Right atrium auricular region (tissue), 2 donors: ENCODE data around the gene C11orf42. TPM values are rescaled to one million over a fixed set of nuclear protein-coding genes. Genes with fewer than 3 reads are reported as not detected.

Experiments
- DNase-seq: peaks from one replicate; pipeline ENCODE4 v3.0.0-alpha.2; 2019; ENCODE audit warnings: low spot score
- H3K27ac ChIP-seq, 2 donors: fragments of 200-600 bp; sonication (generic); 1 replicate in 1 of 2; 2 replicates in 1 of 2; pipeline ENCODE4 v1.5.1; 2016 to 2019
- H3K27me3 ChIP-seq, 2 donors: fragments of 200-600 bp; sonication (generic); one replicate each; pipeline versions ENCODE4 v1.5.1 to v1.6.0; 2017 to 2019
- H3K36me3 ChIP-seq: fragments of 200-600 bp; sonication (generic); one replicate; pipeline ENCODE4 v1.5.1; 2016
- H3K4me1 ChIP-seq, 2 donors: fragments of 200-600 bp; sonication (generic); one replicate each; pipeline versions ENCODE4 v1.5.1 to v1.6.0; 2017 to 2019
- H3K4me3 ChIP-seq, 2 donors: fragments of 200-600 bp; sonication (generic); 1 replicate in 1 of 2; 2 replicates in 1 of 2; pipeline ENCODE4 v1.5.1; 2017 to 2019; ENCODE audit warnings: mild to moderate bottlenecking in 1 of 2, moderate library complexity in 1 of 2
- H3K9me3 ChIP-seq, 2 donors: fragments of 200-600 bp; sonication (generic); one replicate each; pipeline ENCODE4 v1.5.1; 2019
- total RNA-seq, 2 donors: library from RNA; depleted of rRNA; stranded (reverse); fragments of >200 nt; gene quantifications; one replicate each; pipeline ENCODE4 v1.1.0, GENCODE V29; 2016
- TF ChIP-seq, protein P1 (sequence below), 2 donors: fragments of 200-600 bp; sonication (generic); IDR thresholded peaks; one replicate each; pipeline ENCODE4 v1.5.1; 2019; ENCODE audit warnings: antibody characterized with exemption in 2 of 2

The C11orf42 gene
- total RNA-seq, 2 donors from 2014 or later: not detected

DNA sequence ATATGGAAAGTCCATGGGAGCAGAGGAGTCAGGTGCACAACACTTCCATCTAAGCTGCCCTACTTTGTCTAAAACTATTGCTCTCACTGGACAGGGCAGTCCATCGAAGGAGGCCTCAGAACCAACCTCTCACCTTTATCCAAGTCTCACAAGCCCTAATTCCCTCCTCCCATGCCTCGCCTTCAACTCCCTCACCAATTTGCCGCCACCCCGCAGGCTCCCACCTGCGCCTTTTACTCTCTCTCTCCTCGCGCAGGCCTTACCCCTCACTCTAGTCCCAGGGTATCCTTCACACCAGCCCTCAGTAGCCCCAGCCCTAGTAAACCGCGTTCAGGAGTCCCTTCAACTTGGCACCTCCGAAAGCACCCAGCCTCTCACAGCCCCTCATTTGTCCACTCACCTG, 28.6 kb downstream of the C11orf42 start:
- H3K36me3 ChIP-seq: no peaks in the 10 kb centered on the region
- H3K27me3 ChIP-seq: no peaks in the 10 kb centered on the region
- peak overlapping the region; percentile 74 to 78 for H3K4me3 ChIP-seq
- peak overlapping the region; percentile 82 to 84 for H3K27ac ChIP-seq
- H3K4me1 ChIP-seq: peaks cover 0 to 18% of the 10 kb centered on the region in 2 donors
- TF ChIP-seq, protein P1, sequence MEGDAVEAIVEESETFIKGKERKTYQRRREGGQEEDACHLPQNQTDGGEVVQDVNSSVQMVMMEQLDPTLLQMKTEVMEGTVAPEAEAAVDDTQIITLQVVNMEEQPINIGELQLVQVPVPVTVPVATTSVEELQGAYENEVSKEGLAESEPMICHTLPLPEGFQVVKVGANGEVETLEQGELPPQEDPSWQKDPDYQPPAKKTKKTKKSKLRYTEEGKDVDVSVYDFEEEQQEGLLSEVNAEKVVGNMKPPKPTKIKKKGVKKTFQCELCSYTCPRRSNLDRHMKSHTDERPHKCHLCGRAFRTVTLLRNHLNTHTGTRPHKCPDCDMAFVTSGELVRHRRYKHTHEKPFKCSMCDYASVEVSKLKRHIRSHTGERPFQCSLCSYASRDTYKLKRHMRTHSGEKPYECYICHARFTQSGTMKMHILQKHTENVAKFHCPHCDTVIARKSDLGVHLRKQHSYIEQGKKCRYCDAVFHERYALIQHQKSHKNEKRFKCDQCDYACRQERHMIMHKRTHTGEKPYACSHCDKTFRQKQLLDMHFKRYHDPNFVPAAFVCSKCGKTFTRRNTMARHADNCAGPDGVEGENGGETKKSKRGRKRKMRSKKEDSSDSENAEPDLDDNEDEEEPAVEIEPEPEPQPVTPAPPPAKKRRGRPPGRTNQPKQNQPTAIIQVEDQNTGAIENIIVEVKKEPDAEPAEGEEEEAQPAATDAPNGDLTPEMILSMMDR (IDR thresholded peaks at IDR 0.05): no peak
- H3K9me3 ChIP-seq: no peaks in the 10 kb centered on the region
- DNase-seq: no peak

DNA sequence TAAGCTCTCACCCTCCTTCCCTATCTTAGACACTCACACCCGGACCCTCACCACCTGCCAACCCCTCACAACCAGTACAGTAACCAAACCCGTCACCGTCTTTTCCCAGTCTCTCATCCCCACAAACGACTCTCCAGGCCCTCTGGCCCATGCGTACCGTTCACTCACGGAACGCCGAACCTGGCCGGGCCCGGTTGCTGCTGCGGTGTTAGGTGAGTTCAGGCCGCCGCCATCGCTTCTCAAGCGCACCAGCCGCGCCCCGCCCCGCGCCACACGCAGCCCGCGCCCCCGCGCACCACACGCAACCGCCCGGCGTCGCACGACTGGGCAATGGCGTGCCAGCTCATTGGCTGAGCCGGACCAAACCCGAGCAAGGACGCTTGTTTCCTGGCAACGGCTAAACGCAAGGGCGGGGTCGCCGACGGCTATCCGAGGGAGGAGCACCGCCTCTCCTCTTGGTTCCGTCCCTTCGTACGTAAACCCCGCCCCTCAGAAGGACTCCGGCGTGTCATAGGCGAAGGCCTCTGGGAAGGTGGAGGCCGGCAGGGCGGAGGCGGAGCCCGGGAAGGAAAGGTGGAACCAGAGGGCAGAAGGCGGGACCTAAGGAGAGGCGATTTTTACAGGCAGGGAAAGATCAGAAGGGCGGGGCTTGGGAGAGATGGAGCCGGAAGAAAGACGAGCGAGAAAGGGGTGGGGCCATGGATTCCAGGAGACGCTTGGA, 29.2 kb downstream of the C11orf42 start, which contains the start of gene FHIP1B:
Gene FHIP1B, minus strand, starts transcription at position 250 of the 721 bp plus-strand sequence. CDS start 10,120 bp downstream, outside the sequence.
- H3K27ac ChIP-seq: peak within 1 kb of the TSS; percentile 84
- no peaks in the 10 kb centered on the region for H3K9me3 ChIP-seq
- H3K4me3 ChIP-seq: peak within 1 kb of the TSS; percentile 74 to 78
- peaks cover 0 to 18% of the 10 kb centered on the region in 2 donors for H3K4me1 ChIP-seq
- no peaks in the 10 kb centered on the region for H3K36me3 ChIP-seq
- TF ChIP-seq, protein P1 (IDR thresholded peaks at IDR 0.05): no peak
- H3K27me3 ChIP-seq: no peaks in the 10 kb centered on the region
- DNase-seq: peak; percentile 99

DNA sequence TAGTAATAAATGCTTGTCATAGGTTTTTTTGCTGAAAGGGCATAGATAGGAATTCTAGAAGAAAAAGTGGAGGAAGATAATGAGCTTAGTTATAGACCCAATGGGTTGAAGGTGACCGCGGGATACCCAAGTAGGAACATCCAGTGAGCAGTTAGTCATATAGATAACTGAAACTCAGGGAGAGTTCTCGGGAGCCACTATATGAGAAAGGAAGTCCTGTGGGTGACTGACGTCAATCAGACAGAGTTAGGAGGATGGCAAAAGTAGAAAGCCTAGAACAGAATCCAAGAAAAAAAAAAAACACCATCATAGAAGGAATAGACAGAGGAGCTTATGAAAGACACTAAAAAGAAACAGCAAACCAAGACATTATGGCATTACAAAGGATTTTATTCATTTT, 31.9 kb downstream of the C11orf42 start:
- no peak for DNase-seq
- Histone ChIP-seq H3K36me3 (no peaks in the 10 kb centered on the region), H3K9me3 (no peaks in the 10 kb centered on the region), H3K4me3 (no peak overlapping the region), H3K4me1 (peaks cover 0 to 14% of the 10 kb centered on the region in 2 donors), H3K27me3 (no peaks in the 10 kb centered on the region), H3K27ac (no peak overlapping the region)
- TF ChIP-seq, protein P1 (IDR thresholded peaks at IDR 0.05): no peak

DNA sequence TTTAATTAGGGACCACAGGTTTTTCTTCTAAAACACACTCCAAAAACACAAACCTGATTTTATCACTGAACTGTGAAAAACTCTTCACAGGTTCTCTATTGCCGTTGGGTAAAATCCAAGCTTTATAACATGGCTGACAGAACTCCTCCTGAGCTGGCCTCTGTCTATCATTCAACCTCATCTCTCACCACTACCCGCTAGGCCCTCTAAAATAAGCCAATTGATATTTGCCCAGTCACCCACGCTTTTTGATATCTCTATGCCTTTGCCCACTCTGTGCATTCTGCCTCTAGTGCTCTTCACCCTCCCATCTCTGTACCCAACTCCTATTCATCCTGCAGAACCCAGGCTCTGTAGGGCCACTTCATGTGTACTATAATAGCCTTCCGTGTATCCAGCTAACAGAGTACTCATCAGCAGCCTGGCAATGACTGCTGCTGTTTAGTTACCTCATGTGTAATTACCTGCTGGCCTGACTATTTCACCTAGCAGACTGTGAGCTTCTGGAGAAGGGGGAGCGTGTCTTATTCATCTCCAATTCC, 32.5 kb downstream of the C11orf42 start:
- peaks cover 0 to 13% of the 10 kb centered on the region in 2 donors for H3K4me1 ChIP-seq
- TF ChIP-seq, protein P1 (IDR thresholded peaks at IDR 0.05): no peak
- no peaks in the 10 kb centered on the region for H3K27me3 ChIP-seq
- H3K36me3 ChIP-seq: no peaks in the 10 kb centered on the region
- H3K9me3 ChIP-seq: no peaks in the 10 kb centered on the region
- no peak overlapping the region for H3K27ac ChIP-seq
- no peak overlapping the region for H3K4me3 ChIP-seq
- no peak for DNase-seq

DNA sequence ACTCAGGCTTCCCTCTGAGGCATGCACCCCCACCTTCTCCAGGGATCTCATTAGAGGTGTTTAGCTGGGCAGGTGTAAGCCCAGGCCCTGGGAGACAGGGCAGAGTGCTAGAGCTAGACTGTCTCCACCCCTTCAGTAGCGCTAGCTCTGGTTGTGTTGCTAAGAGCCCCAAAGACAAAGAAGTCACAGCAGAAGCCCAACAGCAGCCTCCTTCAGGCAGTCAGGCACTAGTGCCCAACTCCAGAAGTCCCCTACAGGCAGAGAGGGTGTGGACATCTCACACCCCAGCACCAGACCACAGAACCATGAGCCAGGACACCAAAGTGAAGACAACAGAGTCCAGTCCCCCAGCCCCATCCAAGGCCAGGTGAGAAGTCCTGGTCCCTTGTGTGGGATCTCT, 33.5 kb downstream of the C11orf42 start, which contains the start of gene CNGA4:
Gene CNGA4, plus strand, starts transcription at position 188 of the 400 bp plus-strand sequence. Its CDS starts 118 bp downstream, at position 306.
- no peak for DNase-seq
- no peaks in the 10 kb centered on the region for H3K27me3 ChIP-seq
- H3K4me1 ChIP-seq: peaks cover 0 to 3% of the 10 kb centered on the region in 2 donors
- TF ChIP-seq, protein P1 (IDR thresholded peaks at IDR 0.05): no peak
- H3K36me3 ChIP-seq: no peaks in the 10 kb centered on the region
- no peaks in the 10 kb centered on the region for H3K9me3 ChIP-seq
- H3K4me3 ChIP-seq: no peak within 1 kb of the TSS
- H3K27ac ChIP-seq: no peak within 1 kb of the TSS
